Airway epithelial cell (primary cell): ENCODE measurements around the gene POLR2F. TPM values are rescaled to one million over a fixed set of nuclear protein-coding genes. Genes with fewer than 3 reads are reported as not detected.

Experiments used
- total RNA-seq: library from RNA; depleted of rRNA; stranded (reverse); fragments of >200 nt; gene quantifications from 2 replicates; pipeline ENCODE4 v1.2.3, GENCODE V29; 2015

Gene POLR2F
- 138 and 177 TPM in 2 replicates for total RNA-seq

DNA sequence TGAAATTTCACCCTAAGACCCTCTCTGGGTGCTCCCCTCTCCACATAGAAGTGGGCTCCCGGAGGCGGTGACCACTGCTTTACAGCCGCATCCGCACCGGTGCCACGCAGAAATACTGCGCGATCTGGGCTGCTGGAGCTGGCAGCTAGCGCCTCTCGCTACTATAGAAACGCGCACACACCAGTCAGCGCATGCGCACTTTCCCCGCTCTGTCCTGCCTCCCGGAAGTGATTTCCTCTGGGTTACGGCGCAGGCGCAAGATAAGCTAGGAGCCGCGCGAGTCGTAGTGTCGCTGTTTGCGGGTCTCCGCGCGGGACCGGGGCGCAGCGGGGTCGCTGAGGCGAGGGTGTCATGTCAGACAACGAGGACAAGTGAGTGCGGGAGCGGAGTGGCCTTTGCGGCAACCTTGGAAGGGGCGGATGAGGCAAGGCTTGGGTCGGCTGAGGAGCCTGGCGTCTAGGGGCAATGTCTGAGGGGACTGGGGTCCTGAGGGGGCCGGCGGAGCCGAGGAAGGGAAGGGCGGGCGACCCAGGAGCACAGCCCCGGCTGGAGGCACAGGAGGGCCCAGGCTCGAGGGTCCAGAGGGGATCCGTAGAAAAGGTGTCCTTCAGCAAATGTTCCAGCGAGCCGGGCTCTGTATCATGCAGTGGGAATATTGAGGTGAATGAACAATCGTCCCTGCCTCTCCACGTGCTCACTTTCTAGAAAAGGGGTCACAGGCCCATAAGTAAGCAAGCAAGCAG, at the start of gene POLR2F, which contains the start of gene C22orf23:
TSS of gene POLR2F (plus strand) at position 263 of the 743 bp plus-strand sequence. CDS start at position 352, 89 bp downstream.
TSS of gene C22orf23 (minus strand) at position 165 of the 743 bp plus-strand sequence. CDS start 452 bp downstream, outside the sequence.

GRCh38 chr22:37905534-37906363, 47.8 kb upstream of the POLR2F start, which contains the start of gene MICALL1:
Gene MICALL1 (plus strand): TSS chr22:37906297. CDS start chr22:37906423, 126 bp downstream.

GRCh38 chr22:37983860-37984791, 30.6 kb downstream of the POLR2F start, which contains the start of gene SOX10:
Gene SOX10 (minus strand): TSS chr22:37984555. CDS start chr22:37983784, 771 bp downstream.

Other genes starting within 250 kb of the POLR2F start
- gene GCAT, start 145.8 kb upstream of the POLR2F start, total RNA-seq: 30.3 and 38.1 TPM in 2 replicates
- gene GALR3, start 130.3 kb upstream of the POLR2F start, total RNA-seq: not detected in 2 replicates
- gene ANKRD54, start 109.4 kb upstream of the POLR2F start, total RNA-seq: 30.4 and 37.2 TPM in 2 replicates
- gene EIF3L, start 104.3 kb upstream of the POLR2F start, total RNA-seq: 281 and 355 TPM in 2 replicates
- gene MICALL1, start 47.4 kb upstream of the POLR2F start, total RNA-seq: 136 and 154 TPM in 2 replicates
- gene C22orf23, start 98 bp upstream of the POLR2F start, total RNA-seq: not detected in 2 replicates
- gene SOX10, start 30.9 kb downstream of the POLR2F start, total RNA-seq: not detected in 2 replicates
- gene PICK1, start 103.7 kb downstream of the POLR2F start, total RNA-seq: 35.4 and 41.8 TPM in 2 replicates
- not detected in 2 replicates for gene SLC16A8, start 130.5 kb downstream of the POLR2F start, total RNA-seq
- 0.35 and 0.51 TPM in 2 replicates for gene BAIAP2L2, start 157.0 kb downstream of the POLR2F start, total RNA-seq
- gene PLA2G6, start 228.1 kb downstream of the POLR2F start, total RNA-seq: 6.3 and 8.8 TPM in 2 replicates
- gene MAFF, start 248.3 kb downstream of the POLR2F start, total RNA-seq: 16.9 and 19.5 TPM in 2 replicates